Lower leg skin (tissue), 4 donors: Measurements from ENCODE around the gene CCDC106. TPM values are rescaled to one million over a fixed set of nuclear protein-coding genes. Genes with fewer than 3 reads are reported as not detected.

ENCODE experiments used
- DNase-seq, 2 donors: peaks; one replicate each; pipeline ENCODE4 v3.0.0-alpha.2; 2019; ENCODE audit warnings: low spot score in 2 of 2
- H3K4me3 ChIP-seq: fragments of 200-600 bp; sonication (generic); 2 replicates; pipeline ENCODE4 v1.5.1; 2017; ENCODE audit warnings: mild to moderate bottlenecking, low read depth; ENCODE audit not compliant: poor library complexity, severe bottlenecking
- POLR2A ChIP-seq, 2 donors: fragments of 450-650 bp; IDR thresholded peaks; one replicate each; pipeline ENCODE4 v1.6.1; 2016 to 2017; ENCODE audit warnings: antibody characterized with exemption in 2 of 2, mild to moderate bottlenecking in 1 of 2, moderate library complexity in 1 of 2
- WGBS, 2 donors: methylation state at CpG; one replicate each; pipeline ENCODE4 v1.1.5; 2018; 5-methylcytosine and 5-hydroxymethylcytosine counted together
- intact Hi-C: fragments of 100-400 bp; cut with DNase I; formaldehyde crosslinking; loops from one replicate; pipeline ENCODE4 v1.15.0; 2023; ENCODE audit warnings: low total_unique reads
- total RNA-seq, 4 donors: library from RNA; depleted of rRNA; stranded (reverse); fragments of >200 nt; gene quantifications; one replicate each; pipeline ENCODE4 v1.1.0, GENCODE V29; 2016
- TF ChIP-seq, protein P1 (sequence below), 3 donors: fragments of 450-650 bp; IDR thresholded peaks; one replicate each; pipeline ENCODE4 v1.5.1; 2016; ENCODE audit warnings: antibody characterized with exemption in 3 of 3, mild to moderate bottlenecking in 3 of 3, moderate library complexity in 2 of 3

CCDC106 gene
- total RNA-seq, 4 donors from 2014 or later, result 7.9 to 10.4 (median 8.5) TPM

DNA sequence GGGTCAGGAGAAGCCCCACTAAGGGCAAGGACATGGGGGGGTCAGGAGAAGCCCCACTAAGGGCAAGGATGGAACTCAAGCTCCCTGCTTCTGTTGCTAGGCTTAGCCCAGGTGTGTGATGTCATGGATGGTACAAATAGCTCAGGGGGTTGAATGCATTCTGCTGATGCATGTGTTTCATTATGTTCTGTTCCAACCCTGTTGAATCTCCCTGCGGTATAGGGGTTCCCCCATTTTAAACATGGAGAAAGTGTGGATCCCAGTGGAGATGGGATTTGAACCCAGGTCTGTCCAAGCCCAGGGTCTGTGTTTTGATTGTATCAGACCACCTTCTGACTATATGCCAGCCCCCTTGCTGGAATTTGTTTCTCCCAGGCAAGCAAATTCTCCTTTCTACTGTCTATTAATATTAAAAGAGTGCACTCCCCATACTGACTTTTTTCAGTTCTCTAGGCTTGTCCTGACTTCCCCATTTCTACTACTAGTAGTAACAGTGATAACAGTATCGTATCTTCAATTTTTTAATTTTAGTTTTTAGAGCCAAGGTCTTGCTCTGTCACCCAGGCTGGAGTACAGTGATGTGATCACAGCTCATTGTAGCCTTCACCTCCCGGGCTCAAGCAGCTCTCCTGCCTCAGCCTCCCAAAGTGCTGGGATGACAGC is 35.9 kb upstream of the CCDC106 start:
- 73% methylated on average over 3 of the region's 3 CpGs for WGBS, 2 donors
- intact Hi-C loops, result loop anchor here (10.0 kb wide), 1 partner anchor 97 kb away; no protein-coding TSS in a partner anchor
- no peak for TF ChIP-seq POLR2A (IDR thresholded peaks at IDR 0.05)
- TF ChIP-seq, protein P1, sequence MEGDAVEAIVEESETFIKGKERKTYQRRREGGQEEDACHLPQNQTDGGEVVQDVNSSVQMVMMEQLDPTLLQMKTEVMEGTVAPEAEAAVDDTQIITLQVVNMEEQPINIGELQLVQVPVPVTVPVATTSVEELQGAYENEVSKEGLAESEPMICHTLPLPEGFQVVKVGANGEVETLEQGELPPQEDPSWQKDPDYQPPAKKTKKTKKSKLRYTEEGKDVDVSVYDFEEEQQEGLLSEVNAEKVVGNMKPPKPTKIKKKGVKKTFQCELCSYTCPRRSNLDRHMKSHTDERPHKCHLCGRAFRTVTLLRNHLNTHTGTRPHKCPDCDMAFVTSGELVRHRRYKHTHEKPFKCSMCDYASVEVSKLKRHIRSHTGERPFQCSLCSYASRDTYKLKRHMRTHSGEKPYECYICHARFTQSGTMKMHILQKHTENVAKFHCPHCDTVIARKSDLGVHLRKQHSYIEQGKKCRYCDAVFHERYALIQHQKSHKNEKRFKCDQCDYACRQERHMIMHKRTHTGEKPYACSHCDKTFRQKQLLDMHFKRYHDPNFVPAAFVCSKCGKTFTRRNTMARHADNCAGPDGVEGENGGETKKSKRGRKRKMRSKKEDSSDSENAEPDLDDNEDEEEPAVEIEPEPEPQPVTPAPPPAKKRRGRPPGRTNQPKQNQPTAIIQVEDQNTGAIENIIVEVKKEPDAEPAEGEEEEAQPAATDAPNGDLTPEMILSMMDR (IDR thresholded peaks at IDR 0.05), result no peak
- no peak overlapping the region for H3K4me3 ChIP-seq
- DNase-seq, result no peak

GRCh38 chr19:55613396-55613795 is 34.6 kb upstream of the CCDC106 start:
- no peak for DNase-seq
- H3K4me3 ChIP-seq, result no peak overlapping the region
- 93 to 94% methylated on average over 27 of the region's 27 CpGs for WGBS, 2 donors
- intact Hi-C loops, result loop anchor here (10.0 kb wide), 1 partner anchor 99 kb away; no protein-coding TSS in a partner anchor
- TF ChIP-seq, protein P1 (IDR thresholded peaks at IDR 0.05), result no peak
- TF ChIP-seq POLR2A (IDR thresholded peaks at IDR 0.05), result no peak

DNA sequence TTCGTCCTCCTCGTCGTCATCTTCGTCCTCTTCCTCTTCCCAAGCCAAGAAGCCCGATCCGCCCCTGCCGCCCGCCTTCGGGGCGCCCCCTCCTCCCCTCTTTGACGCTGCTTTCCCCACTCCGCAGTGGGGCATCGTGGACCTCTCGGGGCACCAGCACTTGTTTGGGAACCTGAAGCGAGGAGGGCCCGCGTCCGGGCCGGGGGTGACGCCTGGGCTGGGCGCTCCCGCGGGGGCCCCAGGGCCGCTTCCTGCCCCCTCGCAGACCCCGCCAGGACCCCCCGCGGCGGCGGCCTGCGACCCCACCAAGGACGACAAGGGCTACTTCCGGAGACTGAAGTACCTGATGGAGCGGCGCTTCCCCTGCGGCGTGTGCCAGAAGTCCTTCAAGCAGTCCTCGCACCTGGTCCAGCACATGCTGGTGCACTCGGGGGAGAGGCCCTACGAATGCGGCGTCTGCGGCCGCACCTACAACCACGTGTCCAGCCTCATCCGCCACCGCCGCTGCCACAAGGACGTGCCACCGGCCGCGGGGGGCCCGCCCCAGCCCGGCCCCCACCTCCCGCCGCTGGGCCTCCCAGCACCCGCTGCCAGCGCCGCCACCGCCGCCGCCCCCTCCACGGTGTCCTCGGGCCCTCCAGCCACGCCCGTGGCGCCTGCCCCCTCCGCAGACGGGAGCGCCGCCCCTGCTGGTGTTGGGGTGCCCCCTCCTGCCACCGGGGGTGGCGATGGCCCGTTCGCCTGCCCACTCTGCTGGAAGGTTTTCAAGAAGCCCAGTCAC is 33.9 kb upstream of the CCDC106 start:
- no peak for DNase-seq
- H3K4me3 ChIP-seq, result no peak overlapping the region
- intact Hi-C loops, result loop anchor here (10.0 kb wide), 1 partner anchor 99 kb away; no protein-coding TSS in a partner anchor
- TF ChIP-seq, protein P1 (IDR thresholded peaks at IDR 0.05), result no peak
- no peak for TF ChIP-seq POLR2A (IDR thresholded peaks at IDR 0.05)
- WGBS, 2 donors, result 91 to 93% methylated on average over 59 to 68 of the region's 75 CpGs

DNA sequence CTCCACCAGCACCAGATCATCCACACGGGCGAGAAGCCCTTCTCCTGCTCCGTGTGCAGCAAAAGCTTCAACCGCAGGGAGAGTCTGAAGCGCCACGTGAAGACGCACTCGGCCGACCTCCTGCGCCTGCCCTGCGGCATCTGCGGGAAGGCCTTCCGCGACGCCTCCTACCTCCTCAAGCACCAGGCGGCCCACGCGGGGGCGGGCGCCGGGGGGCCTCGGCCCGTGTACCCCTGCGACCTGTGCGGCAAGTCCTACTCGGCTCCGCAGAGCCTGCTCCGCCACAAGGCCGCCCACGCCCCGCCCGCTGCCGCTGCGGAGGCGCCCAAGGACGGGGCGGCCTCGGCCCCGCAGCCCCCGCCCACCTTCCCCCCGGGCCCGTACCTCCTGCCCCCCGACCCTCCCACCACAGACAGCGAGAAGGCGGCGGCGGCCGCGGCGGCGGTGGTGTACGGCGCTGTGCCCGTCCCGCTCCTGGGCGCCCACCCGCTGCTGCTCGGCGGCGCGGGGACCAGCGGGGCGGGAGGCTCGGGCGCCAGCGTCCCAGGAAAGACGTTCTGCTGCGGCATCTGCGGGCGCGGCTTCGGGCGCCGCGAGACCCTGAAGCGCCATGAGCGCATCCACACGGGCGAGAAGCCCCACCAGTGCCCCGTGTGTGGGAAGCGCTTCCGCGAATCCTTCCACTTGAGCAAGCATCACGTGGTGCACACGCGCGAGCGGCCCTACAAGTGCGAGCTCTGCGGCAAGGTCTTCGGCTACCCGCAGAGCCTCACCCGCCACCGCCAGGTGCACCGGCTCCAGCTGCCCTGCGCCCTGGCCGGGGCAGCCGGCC is 33.1 kb upstream of the CCDC106 start:
- 97 to 98% methylated on average over 61 to 83 of the region's 98 CpGs for WGBS, 2 donors
- intact Hi-C loops, result loop anchor here (10.0 kb wide), 1 partner anchor 100 kb away; no protein-coding TSS in a partner anchor
- DNase-seq, result no peak

More for the DNA sequence above, 33.1 kb upstream of the CCDC106 start:
- TF ChIP-seq, protein P1 (IDR thresholded peaks at IDR 0.05), result no peak
- TF ChIP-seq POLR2A (IDR thresholded peaks at IDR 0.05), result no peak
- no peak overlapping the region for H3K4me3 ChIP-seq
